ENCODE measurements around the gene CCDC15. TPM values are rescaled to one million over a fixed set of nuclear protein-coding genes. Genes with fewer than 3 reads are reported as not detected.
"Not testable (repeated sequence)": the region's sequence is repeated elsewhere in the genome, so short reads cannot be mapped to it uniquely, and the experiment has no call there.

The CCDC15 gene
- total RNA-seq, 3 donors from 2014 or later: 0.73 to 1.8 (median 1.6) TPM

GRCh38 chr11:124951341-124951740 is 2.7 kb upstream of the CCDC15 start:
- H3K4me3 ChIP-seq: no peak overlapping the region
- no peaks in the 10 kb centered on the region for H3K4me1 ChIP-seq (ENCODE audit: low read depth)
- no peak for TF ChIP-seq CTCF (IDR thresholded peaks at IDR 0.05)
- no peaks in the 10 kb centered on the region for H3K9me3 ChIP-seq
- intact Hi-C loops (cut with DNase I, micrococcal nuclease): no loop called here
- no peak for ATAC-seq
- no peak for DNase-seq
- H3K36me3 ChIP-seq (ENCODE audit: low read depth): no peaks in the 10 kb centered on the region

GRCh38 chr11:124954590-124954955 is 571 bp downstream of the CCDC15 start:
- no peak for TF ChIP-seq CTCF (IDR thresholded peaks at IDR 0.05)

GRCh38 chr11:124955035-124955434 is 1.0 kb downstream of the CCDC15 start:
- H3K36me3 ChIP-seq (ENCODE audit: low read depth): no peaks in the 10 kb centered on the region
- H3K4me3 ChIP-seq: no peak overlapping the region
- DNase-seq: no peak
- intact Hi-C loops (cut with DNase I, micrococcal nuclease): no loop called here
- H3K4me1 ChIP-seq (ENCODE audit: low read depth): no peaks in the 10 kb centered on the region
- no peak for TF ChIP-seq CTCF (IDR thresholded peaks at IDR 0.05)
- no peaks in the 10 kb centered on the region for H3K9me3 ChIP-seq
- ATAC-seq: no peak

More at GRCh38 chr11:124954590-124954955, 571 bp downstream of the CCDC15 start:
- H3K9me3 ChIP-seq: no peaks in the 10 kb centered on the region
- H3K4me3 ChIP-seq: peak overlapping the region; percentile 18
- ATAC-seq: no peak
- DNase-seq: no peak
- intact Hi-C loops (cut with DNase I, micrococcal nuclease): no loop called here
- no peaks in the 10 kb centered on the region for H3K36me3 ChIP-seq (ENCODE audit: low read depth)
- H3K4me1 ChIP-seq (ENCODE audit: low read depth): no peaks in the 10 kb centered on the region

GRCh38 chr11:124961972-124962609 is 8.1 kb downstream of the CCDC15 start:
- H3K4me3 ChIP-seq: no peak overlapping the region
- peak in 1 of 3 donors; percentile 51 for DNase-seq
- no peaks in the 10 kb centered on the region for H3K9me3 ChIP-seq
- H3K4me1 ChIP-seq (ENCODE audit: low read depth): no peaks in the 10 kb centered on the region
- TF ChIP-seq CTCF (IDR thresholded peaks at IDR 0.05): peak; percentile 28
- peak; percentile 76 for ATAC-seq
- intact Hi-C loops (cut with DNase I, micrococcal nuclease): loop anchor here (5.0 to 10.0 kb wide), 2 partner anchors 180 to 183 kb away; no protein-coding TSS in a partner anchor
- no peaks in the 10 kb centered on the region for H3K36me3 ChIP-seq (ENCODE audit: low read depth)

GRCh38 chr11:124968197-124968596 is 14.2 kb downstream of the CCDC15 start:
- H3K4me1 ChIP-seq (ENCODE audit: low read depth); H3K36me3 ChIP-seq (ENCODE audit: low read depth); H3K4me3 ChIP-seq; ATAC-seq; DNase-seq; H3K9me3 ChIP-seq: not testable (repeated sequence)
- intact Hi-C loops (cut with DNase I, micrococcal nuclease): loop anchor here in 1 of 2 donors (10.0 kb wide), 1 partner anchor 177 kb away; no protein-coding TSS in a partner anchor

- intact Hi-C loops (cut with DNase I, micrococcal nuclease): no loop called here
- no peak for TF ChIP-seq CTCF (IDR thresholded peaks at IDR 0.05)
- DNase-seq (peak in 1 of 3 donors; percentile 7), ATAC-seq (no peak)
- Histone ChIP-seq H3K36me3 (ENCODE audit: low read depth) (no peaks in the 10 kb centered on the region), H3K9me3 (no peaks in the 10 kb centered on the region), H3K4me3 (no peak overlapping the region), H3K4me1 (ENCODE audit: low read depth) (no peaks in the 10 kb centered on the region)
Measured at GRCh38 chr11:124970925-124971324, 16.9 kb downstream of the CCDC15 start.
